Measurements from ENCODE around the gene DLEC1.

DLEC1 gene

GRCh38 chr3:37997342-37997741, 41.7 kb upstream of the DLEC1 start:
- Histone ChIP-seq H4K20me1 (ENCODE audit: insufficient read depth) (no peaks in the 10 kb centered on the region), H3K79me2 (ENCODE audit: insufficient read depth, low read depth) (no peaks in the 10 kb centered on the region), H3K4me1 (ENCODE audit: low read depth, poor library complexity, severe bottlenecking) (peaks cover 12% of the 10 kb centered on the region), H3K4me2 (no peak overlapping the region), H3K27me3 (ENCODE audit: insufficient read depth, low read depth) (no peaks in the 10 kb centered on the region), H2AFZ (ENCODE audit: low read depth) (no peak overlapping the region), H3K4me3 (IDR thresholded peaks at IDR 0.05; ENCODE audit: insufficient read depth, low read depth, low read length) (no peak overlapping the region), H3K27ac (no peak overlapping the region), H3K9ac (no peak overlapping the region), H3K36me3 (ENCODE audit: insufficient read depth) (no peaks in the 10 kb centered on the region)
- no peak for TF ChIP-seq CTCF (conservative IDR thresholded peaks at IDR 0.05; ENCODE audit: low read depth, low read length)

- H3K9ac ChIP-seq: no peak overlapping the region; the same call in 1 of the 2 replicates
These were observed 41.1 kb upstream of the DLEC1 start for GRCh38 chr3:37997791-37998370.

GRCh38 chr3:37999836-38000235, 39.2 kb upstream of the DLEC1 start:
- Histone ChIP-seq H3K36me3 (ENCODE audit: insufficient read depth) (no peaks in the 10 kb centered on the region), H2AFZ (ENCODE audit: low read depth) (no peak overlapping the region), H3K79me2 (ENCODE audit: insufficient read depth, low read depth) (no peaks in the 10 kb centered on the region), H3K4me2 (no peak overlapping the region), H3K27ac (no peak overlapping the region), H3K27me3 (ENCODE audit: insufficient read depth, low read depth) (no peaks in the 10 kb centered on the region), H4K20me1 (ENCODE audit: insufficient read depth) (no peaks in the 10 kb centered on the region), H3K9ac (no peak overlapping the region), H3K4me1 (ENCODE audit: low read depth, poor library complexity, severe bottlenecking) (peaks cover 12% of the 10 kb centered on the region), H3K4me3 (IDR thresholded peaks at IDR 0.05; ENCODE audit: insufficient read depth, low read depth, low read length) (no peak overlapping the region)
- no peak for TF ChIP-seq CTCF (conservative IDR thresholded peaks at IDR 0.05; ENCODE audit: low read depth, low read length)

More at GRCh38 chr3:37997791-37998370, 41.1 kb upstream of the DLEC1 start:
- Histone ChIP-seq H3K4me3 (IDR thresholded peaks at IDR 0.05; ENCODE audit: insufficient read depth, low read depth, low read length) (peak overlapping the region; percentile 37), H3K36me3 (ENCODE audit: insufficient read depth) (no peaks in the 10 kb centered on the region), H3K4me1 (ENCODE audit: low read depth, poor library complexity, severe bottlenecking) (peaks cover 12% of the 10 kb centered on the region), H4K20me1 (ENCODE audit: insufficient read depth) (no peaks in the 10 kb centered on the region), H3K79me2 (ENCODE audit: insufficient read depth, low read depth) (no peaks in the 10 kb centered on the region), H3K27ac (peak overlapping the region; percentile 44; the same call in 1 of the 2 replicates), H3K27me3 (ENCODE audit: insufficient read depth, low read depth) (no peaks in the 10 kb centered on the region), H2AFZ (ENCODE audit: low read depth) (peak overlapping the region; percentile 61; the same call in 1 of the 2 replicates), H3K4me2 (peak overlapping the region; percentile 63; the same call in 1 of the 2 replicates)
- no peak for TF ChIP-seq CTCF (conservative IDR thresholded peaks at IDR 0.05; ENCODE audit: low read depth, low read length)

GRCh38 chr3:38000242-38000916, 38.6 kb upstream of the DLEC1 start:
- H3K4me2 ChIP-seq: no peak overlapping the region
- peaks cover 12% of the 10 kb centered on the region for H3K4me1 ChIP-seq (ENCODE audit: low read depth, poor library complexity, severe bottlenecking)
- no peaks in the 10 kb centered on the region for H3K79me2 ChIP-seq (ENCODE audit: insufficient read depth, low read depth)
- H3K4me3 ChIP-seq (IDR thresholded peaks at IDR 0.05; ENCODE audit: insufficient read depth, low read depth, low read length): no peak overlapping the region
- no peak for TF ChIP-seq CTCF (conservative IDR thresholded peaks at IDR 0.05; ENCODE audit: low read depth, low read length)
- no peaks in the 10 kb centered on the region for H3K27me3 ChIP-seq (ENCODE audit: insufficient read depth, low read depth)
- H3K9ac ChIP-seq: no peak overlapping the region
- H2AFZ ChIP-seq (ENCODE audit: low read depth): no peak overlapping the region
- no peaks in the 10 kb centered on the region for H3K36me3 ChIP-seq (ENCODE audit: insufficient read depth)
- no peaks in the 10 kb centered on the region for H4K20me1 ChIP-seq (ENCODE audit: insufficient read depth)
- H3K27ac ChIP-seq: no peak overlapping the region

All from KMS-11 (cell line).